Activated gamma-delta T cell (primary cell): ENCODE results near the gene CIPC.

Source experiments
- DNase-seq: peaks from one replicate; lab custom pipeline; 2025; lab: John Stamatoyannopoulos, UW

The CIPC gene

GRCh38 chr14:77071938-77072388 lies 26.1 kb upstream of the CIPC start:
- DNase-seq: no peak

GRCh38 chr14:77074969-77075368 lies 23.1 kb upstream of the CIPC start:
- no peak for DNase-seq

GRCh38 chr14:77076113-77076631 lies 21.9 kb upstream of the CIPC start:
- no peak for DNase-seq

- DNase-seq: no peak
Observed at GRCh38 chr14:77077040-77077439, 21.0 kb upstream of the CIPC start.

GRCh38 chr14:77082356-77082755 lies 15.7 kb upstream of the CIPC start:
- no peak for DNase-seq

- DNase-seq: no peak
Observed at GRCh38 chr14:77083082-77083481, 15.0 kb upstream of the CIPC start.

GRCh38 chr14:77084985-77085384 lies 13.1 kb upstream of the CIPC start:
- no peak for DNase-seq

- no peak for DNase-seq
Observed at GRCh38 chr14:77085538-77085937, 12.5 kb upstream of the CIPC start.

- DNase-seq: no peak
Observed at GRCh38 chr14:77086017-77086727, 11.9 kb upstream of the CIPC start.

- DNase-seq: no peak
Observed at GRCh38 chr14:77086951-77087350, 11.1 kb upstream of the CIPC start.

GRCh38 chr14:77087631-77088030 lies 10.4 kb upstream of the CIPC start:
- DNase-seq: no peak

GRCh38 chr14:77088219-77088618 lies 9.8 kb upstream of the CIPC start:
- no peak for DNase-seq

GRCh38 chr14:77088645-77089044 lies 9.4 kb upstream of the CIPC start:
- DNase-seq: no peak

GRCh38 chr14:77091518-77091917 lies 6.5 kb upstream of the CIPC start:
- DNase-seq: no peak

GRCh38 chr14:77092676-77093075 lies 5.4 kb upstream of the CIPC start:
- DNase-seq: no peak

- DNase-seq: no peak
Observed at GRCh38 chr14:77094672-77095284, 3.3 kb upstream of the CIPC start.

GRCh38 chr14:77097006-77097699 lies 905 bp upstream of the CIPC start:
- DNase-seq: no peak

- no peak for DNase-seq
Observed at GRCh38 chr14:77098529-77099353, 683 bp downstream of the CIPC start.

- DNase-seq: no peak
Observed at GRCh38 chr14:77099425-77100167, 1.5 kb downstream of the CIPC start.

- DNase-seq: no peak
Observed at GRCh38 chr14:77100961-77101360, 2.9 kb downstream of the CIPC start.

GRCh38 chr14:77102154-77102553 lies 4.1 kb downstream of the CIPC start:
- DNase-seq: no peak
